ENCODE measurements around the gene RASA3. TPM values are rescaled to one million over a fixed set of nuclear protein-coding genes. Genes with fewer than 3 reads are reported as not detected.

The RASA3 gene
- polyA plus RNA-seq, 1 donor from 2014 or later = 8.5 TPM

GRCh38 chr13:113977976-113978375 lies 154.4 kb downstream of the RASA3 start:
- Histone ChIP-seq H3K36me3 (ENCODE audit: insufficient read depth, low read length) (no peaks in the 10 kb centered on the region), H4K20me1 (ENCODE audit: insufficient read depth) (no peaks in the 10 kb centered on the region), H3K4me3 (ENCODE audit: low read length) (no peak overlapping the region), H2AFZ (ENCODE audit: low read depth, low read length) (no peak overlapping the region), H3K4me2 (ENCODE audit: low read length) (no peak overlapping the region), H3K79me2 (replicated peaks; ENCODE audit: insufficient read depth, low read length) (no peaks in the 10 kb centered on the region), H3K9me2 (ENCODE audit: insufficient read depth, low read length) (no peaks in the 10 kb centered on the region), H3K9me3 (ENCODE audit: low read length) (no peaks in the 10 kb centered on the region), H3K27me3 (ENCODE audit: insufficient read depth, low read depth, low read length) (no peaks in the 10 kb centered on the region), H3K9ac (ENCODE audit: low read length) (no peak overlapping the region), H3K27ac (ENCODE audit: low read length) (no peak overlapping the region), H3F3A (ENCODE audit: insufficient read depth, low read length, poor library complexity, severe bottlenecking) (no peaks in the 10 kb centered on the region)
- TF ChIP-seq SMC3 (conservative IDR thresholded peaks at IDR 0.05; ENCODE audit: poor library complexity) = no peak
- TF ChIP-seq EZH2 (IDR thresholded peaks at IDR 0.05; ENCODE audit: borderline replicate concordance, insufficient read depth, low read length, poor library complexity, severe bottlenecking) = no peak
- TF ChIP-seq RAD21 (conservative IDR thresholded peaks at IDR 0.05) = no peak
- no peak for TF ChIP-seq CTCF (IDR thresholded peaks at IDR 0.05; ENCODE audit: poor library complexity, severe bottlenecking)
- TF ChIP-seq MXI1 (conservative IDR thresholded peaks at IDR 0.05; ENCODE audit: poor library complexity, severe bottlenecking) = no peak
- TF ChIP-seq REST (IDR thresholded peaks at IDR 0.05; ENCODE audit: borderline replicate concordance) = no peak
- no peak for TF ChIP-seq EP300 (conservative IDR thresholded peaks at IDR 0.05; ENCODE audit: poor library complexity, severe bottlenecking)
- no peak for TF ChIP-seq TAF1 (IDR thresholded peaks at IDR 0.05; ENCODE audit: low read depth)

- Histone ChIP-seq H4K20me1 (ENCODE audit: insufficient read depth) (no peaks in the 10 kb centered on the region), H3F3A (ENCODE audit: insufficient read depth, low read length, poor library complexity, severe bottlenecking) (no peaks in the 10 kb centered on the region), H3K27ac (ENCODE audit: low read length) (no peak overlapping the region), H3K4me3 (ENCODE audit: low read length) (no peak overlapping the region), H3K9ac (ENCODE audit: low read length) (no peak overlapping the region), H3K9me3 (ENCODE audit: low read length) (no peaks in the 10 kb centered on the region), H3K4me2 (ENCODE audit: low read length) (no peak overlapping the region), H3K27me3 (ENCODE audit: insufficient read depth, low read depth, low read length) (no peaks in the 10 kb centered on the region), H3K79me2 (replicated peaks; ENCODE audit: insufficient read depth, low read length) (no peaks in the 10 kb centered on the region), H2AFZ (ENCODE audit: low read depth, low read length) (no peak overlapping the region), H3K36me3 (ENCODE audit: insufficient read depth, low read length) (no peaks in the 10 kb centered on the region), H3K9me2 (ENCODE audit: insufficient read depth, low read length) (no peaks in the 10 kb centered on the region)
- peak; percentile 73 for TF ChIP-seq POLR2AphosphoS5 (IDR thresholded peaks at IDR 0.05)
- no peak for TF ChIP-seq CTCF (IDR thresholded peaks at IDR 0.05; ENCODE audit: poor library complexity, severe bottlenecking)
- TF ChIP-seq EZH2 (IDR thresholded peaks at IDR 0.05; ENCODE audit: borderline replicate concordance, insufficient read depth, low read length, poor library complexity, severe bottlenecking) = no peak
- TF ChIP-seq EP300 (conservative IDR thresholded peaks at IDR 0.05; ENCODE audit: poor library complexity, severe bottlenecking) = peak; percentile 75
- TF ChIP-seq RAD21 (conservative IDR thresholded peaks at IDR 0.05) = no peak
These were observed 155.4 kb downstream of the RASA3 start for GRCh38 chr13:113976711-113977684.
